GM18909 (cell line): ENCODE data around the gene ENO2.
"Not testable (repeated sequence)": the region's sequence is repeated elsewhere in the genome, so short reads cannot be mapped to it uniquely, and the experiment has no call there.

Experiments used
- ATAC-seq: cut with Tn5 transposase; IDR thresholded peaks from one replicate; pipeline ENCODE4 v1.9.1; 2021; ENCODE audit warnings: mild to moderate bottlenecking; ENCODE audit not compliant: unreplicated experiment, poor library complexity

The ENO2 gene

GRCh38 chr12:6914246-6914946 lies at the start of gene ENO2:
TSS of gene ENO2 (plus strand) at chr12:6914580. CDS start at chr12:6915833, 1,253 bp downstream.
- ATAC-seq: peak; percentile 76

- not testable (repeated sequence) for ATAC-seq
These were observed 49.1 kb upstream of the ENO2 start for GRCh38 chr12:6865307-6865706.

- no peak for ATAC-seq
These were observed 48.0 kb upstream of the ENO2 start for GRCh38 chr12:6866163-6866919.

- peak; percentile 2 for ATAC-seq
These were observed 47.4 kb upstream of the ENO2 start for GRCh38 chr12:6866920-6867412.

- peak; percentile 66 for ATAC-seq
These were observed 46.8 kb upstream of the ENO2 start, which contains the start of gene TPI1 for GRCh38 chr12:6867413-6868210. TSS of gene TPI1 (plus strand) at chr12:6867531. CDS start at chr12:6867567, 36 bp downstream.

DNA sequence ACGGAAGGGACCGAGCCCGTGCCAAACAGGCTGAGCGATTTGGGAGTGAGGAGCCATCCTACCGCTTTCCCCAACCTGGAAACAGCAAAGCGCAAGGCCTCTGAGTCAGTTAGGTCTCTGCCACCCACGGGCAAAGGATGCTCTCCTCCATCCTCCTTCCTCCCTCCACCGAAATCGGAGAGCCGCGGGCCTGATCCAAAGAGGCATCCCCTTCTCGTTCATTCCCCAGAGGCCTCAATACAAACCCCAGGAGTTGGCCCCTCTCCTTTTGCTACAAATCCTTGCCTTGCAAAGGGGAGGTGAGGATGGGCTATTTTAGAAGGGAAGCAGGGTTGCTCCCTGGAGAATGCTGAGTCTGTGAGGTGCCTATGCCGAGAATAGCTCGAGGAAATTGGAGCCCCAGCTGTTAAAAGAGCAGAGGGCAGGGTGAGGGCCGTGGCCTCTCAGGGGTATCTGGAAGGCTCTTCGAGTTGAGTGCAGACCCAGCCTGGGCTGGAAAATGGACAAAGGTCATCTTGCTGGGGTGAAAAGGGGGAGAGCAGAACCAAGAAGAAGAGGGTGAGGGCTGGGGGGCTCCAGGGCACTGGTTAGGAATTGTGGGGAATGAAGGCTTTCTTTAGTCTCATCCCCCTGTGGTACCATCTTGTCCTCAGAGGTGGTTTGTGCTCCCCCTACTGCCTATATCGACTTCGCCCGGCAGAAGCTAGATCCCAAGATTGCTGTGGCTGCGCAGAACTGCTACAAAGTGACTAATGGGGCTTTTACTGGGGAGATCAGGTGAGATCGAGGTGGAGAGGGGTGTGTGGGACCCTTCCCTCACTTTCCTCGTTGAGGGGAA lies 46.0 kb upstream of the ENO2 start:
- ATAC-seq: no peak

GRCh38 chr12:6869049-6870021 lies 45.0 kb upstream of the ENO2 start:
- no peak for ATAC-seq

DNA sequence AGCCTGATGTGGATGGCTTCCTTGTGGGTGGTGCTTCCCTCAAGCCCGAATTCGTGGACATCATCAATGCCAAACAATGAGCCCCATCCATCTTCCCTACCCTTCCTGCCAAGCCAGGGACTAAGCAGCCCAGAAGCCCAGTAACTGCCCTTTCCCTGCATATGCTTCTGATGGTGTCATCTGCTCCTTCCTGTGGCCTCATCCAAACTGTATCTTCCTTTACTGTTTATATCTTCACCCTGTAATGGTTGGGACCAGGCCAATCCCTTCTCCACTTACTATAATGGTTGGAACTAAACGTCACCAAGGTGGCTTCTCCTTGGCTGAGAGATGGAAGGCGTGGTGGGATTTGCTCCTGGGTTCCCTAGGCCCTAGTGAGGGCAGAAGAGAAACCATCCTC lies 44.1 kb upstream of the ENO2 start:
- not testable (repeated sequence) for ATAC-seq

DNA sequence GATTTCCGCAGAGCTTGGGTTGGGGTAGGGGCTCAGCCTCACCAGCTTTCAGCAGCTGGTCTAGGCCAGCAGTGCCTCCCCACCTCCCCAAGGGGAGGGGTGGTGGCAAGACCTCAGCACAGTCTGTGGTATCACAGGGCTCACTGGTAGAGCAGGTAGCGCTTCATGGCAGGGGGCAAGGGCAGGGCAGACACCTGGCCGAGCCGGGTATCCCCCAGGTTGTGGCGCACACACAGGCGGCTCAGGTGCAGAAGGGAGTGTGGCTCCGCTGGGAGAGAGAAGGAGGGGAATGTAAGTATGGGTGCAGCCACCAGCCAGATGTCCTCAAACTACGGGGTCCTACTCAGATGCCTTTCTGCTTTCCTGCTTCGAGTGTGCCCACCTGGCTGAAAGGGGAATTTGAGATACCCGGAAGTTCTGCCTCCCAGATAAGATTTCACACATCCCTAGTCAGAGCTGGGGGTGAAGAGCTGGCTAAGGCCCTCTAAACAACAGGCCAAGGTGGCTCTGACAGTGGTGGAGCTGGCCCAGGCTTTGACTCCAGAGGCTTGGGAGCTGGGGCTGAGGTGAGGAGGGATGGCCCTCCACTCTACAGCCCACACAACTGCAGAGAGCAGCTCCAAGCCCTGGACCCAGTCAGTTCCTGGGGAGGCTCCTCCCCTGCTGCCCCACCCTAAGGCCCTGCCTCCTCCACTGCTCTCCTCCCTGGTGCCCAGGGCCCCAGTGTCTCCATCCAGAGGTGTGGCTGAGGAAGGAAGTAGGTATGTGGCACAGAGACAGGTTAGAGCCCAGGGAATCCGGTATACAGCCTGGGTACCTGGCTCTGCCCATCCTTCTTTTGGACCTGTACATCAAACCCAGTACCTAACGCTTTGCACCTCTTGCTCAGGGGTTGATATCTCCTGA lies 43.1 kb upstream of the ENO2 start:
- ATAC-seq: no peak

DNA sequence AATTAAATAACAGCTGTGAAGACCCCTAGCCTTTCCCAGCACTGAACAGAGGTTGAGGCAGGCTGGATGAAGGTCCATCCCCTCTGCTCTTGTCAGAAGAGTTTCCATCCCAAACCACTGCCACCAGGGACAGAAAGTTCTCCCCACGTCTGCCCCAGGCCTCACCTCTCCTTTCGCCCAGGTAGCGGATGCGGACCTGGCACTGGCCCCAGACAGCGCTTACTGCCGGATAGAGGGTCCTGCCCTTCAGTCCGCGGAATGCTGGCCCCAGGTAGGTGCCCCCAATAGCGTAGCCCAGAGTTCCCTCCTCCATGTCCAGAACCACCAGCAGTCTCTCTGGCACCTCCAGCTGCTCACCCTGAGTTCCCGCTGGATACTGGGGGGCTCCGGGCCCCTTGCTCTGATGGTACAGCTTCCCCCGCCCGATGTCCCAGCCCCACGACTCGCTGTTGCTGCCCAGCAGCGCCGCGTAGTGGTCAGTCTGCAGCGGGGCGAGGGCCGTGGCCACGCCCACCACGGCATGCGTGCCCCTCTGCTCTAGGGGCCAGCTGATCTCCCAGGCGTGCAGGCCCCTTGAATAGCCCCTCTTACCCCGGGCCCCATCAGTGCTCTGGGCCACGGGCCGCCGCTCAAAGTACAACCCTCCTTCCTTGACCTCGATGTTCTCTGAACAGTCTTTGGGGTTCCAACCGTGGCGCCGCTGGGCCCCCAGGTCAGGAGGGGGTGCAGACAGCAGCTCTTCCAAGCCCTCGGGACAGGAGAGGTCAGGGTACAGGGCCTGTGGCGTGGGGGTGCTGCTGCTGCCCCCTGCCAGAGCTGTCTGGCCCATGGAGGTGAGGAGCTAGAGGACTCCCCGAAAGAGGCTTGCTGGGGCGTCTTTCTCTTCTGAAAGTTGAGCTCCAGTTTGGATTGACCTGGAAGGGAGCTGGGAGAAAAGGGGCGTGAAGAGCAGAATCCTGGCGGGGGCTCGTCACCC lies 42.0 kb upstream of the ENO2 start:
- peak; percentile 33 for ATAC-seq

- ATAC-seq: peak; percentile 82
These were observed 41.0 kb upstream of the ENO2 start, which contains the start of gene SPSB2 for GRCh38 chr12:6873094-6874014. TSS of gene SPSB2 (minus strand) at chr12:6873303. CDS start at chr12:6872901, 402 bp downstream.

- not testable (repeated sequence) for ATAC-seq
These were observed 40.4 kb upstream of the ENO2 start for GRCh38 chr12:6874015-6874368.

DNA sequence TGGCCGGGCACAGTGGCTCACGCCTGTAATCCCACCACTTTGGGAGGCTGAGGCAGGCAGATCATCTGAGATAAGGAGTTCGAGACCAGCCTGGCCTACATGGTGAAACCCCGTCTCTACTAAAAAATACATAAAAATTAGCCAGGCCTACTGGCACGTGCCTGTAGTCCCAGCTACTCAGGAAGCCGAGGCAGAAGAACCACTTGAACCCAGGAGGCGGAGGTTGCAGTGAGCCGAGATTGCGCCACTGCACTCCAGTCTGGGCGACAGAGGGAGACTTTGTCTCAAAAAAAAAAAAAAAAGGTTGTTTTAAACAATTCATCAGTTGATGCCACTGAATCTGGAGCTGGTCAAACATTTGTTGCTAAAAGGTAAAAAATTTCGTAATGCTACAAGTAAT lies 34.6 kb upstream of the ENO2 start:
- ATAC-seq: not testable (repeated sequence)

DNA sequence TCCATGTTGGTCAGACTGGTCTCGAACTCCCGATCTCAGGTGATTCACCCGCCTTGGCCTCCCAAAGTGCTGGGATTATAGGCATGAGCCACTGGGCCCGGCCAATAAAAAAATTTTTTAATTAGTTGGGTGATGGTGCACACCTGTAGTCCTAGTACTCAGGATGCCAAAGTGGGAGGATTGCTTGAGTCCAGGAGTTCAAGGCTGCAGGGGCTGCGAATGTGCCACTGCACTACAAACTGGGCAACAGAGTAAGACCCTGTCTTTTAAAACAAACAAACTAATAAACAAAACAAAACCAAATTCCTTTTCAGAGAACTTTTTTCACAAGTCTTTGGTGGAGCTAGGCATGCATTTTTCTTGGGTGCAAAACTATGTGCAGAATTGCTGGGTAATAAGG lies 31.1 kb upstream of the ENO2 start:
- no peak for ATAC-seq

- no peak for ATAC-seq
These were observed 30.7 kb upstream of the ENO2 start for GRCh38 chr12:6883683-6884082.
